H1 (cell line): Measurements from ENCODE around the gene HES5. TPM values are rescaled to one million over a fixed set of nuclear protein-coding genes. Genes with fewer than 3 reads are reported as not detected.

Source experiments
- BRCA1 ChIP-seq: IDR thresholded peaks from 2 replicates; pipeline ENCODE4 v1.6.1; 2012; ENCODE audit warnings: low read depth, low read length, improper control_type of control experiment
- CHD1 ChIP-seq: IDR thresholded peaks from 2 replicates; pipeline ENCODE4 v1.6.1; 2012; ENCODE audit warnings: low read depth, low read length, improper control_type of control experiment
- CREB1 ChIP-seq: IDR thresholded peaks from 2 replicates; pipeline ENCODE4 v1.6.1; 2012; ENCODE audit warnings: inconsistent platforms
- HDAC6 ChIP-seq: IDR thresholded peaks from one replicate; pipeline ENCODE4 v1.7.1; 2012; ENCODE audit warnings: low read depth, mild to moderate bottlenecking, inconsistent platforms, low read length, moderate library complexity
- MAFK ChIP-seq: IDR thresholded peaks from 2 replicates; pipeline ENCODE4 v1.6.1; 2012; ENCODE audit warnings: low read depth, mild to moderate bottlenecking, improper control_type of control experiment, low read length
- SP2 ChIP-seq: IDR thresholded peaks from 2 replicates; pipeline ENCODE4 v1.6.1; 2012; ENCODE audit warnings: mild to moderate bottlenecking, low read length, inconsistent platforms
- SP4 ChIP-seq: IDR thresholded peaks from 2 replicates; pipeline ENCODE4 v1.6.1; 2012; ENCODE audit warnings: low read length, inconsistent platforms
- polyA plus RNA-seq, 7 experiments: library from polyadenylated mRNA; depleted of rRNA in 3 of 7; stranded (reverse) in 5 of 7; unstranded in 2 of 7; fragments of >200 nt in 5 of 7; fragments of 200-250 nt in 2 of 7; gene quantifications; 1 replicate in 5 of 7; 2 replicates in 1 of 7; 4 replicates in 1 of 7; pipeline versions ENCODE4 v1.2.1 to v1.2.3, GENCODE V29; 2011 to 2013; ENCODE audit warnings: missing spikeins in 2 of 7, mixed read lengths in 2 of 7
- total RNA-seq: library from RNA; stranded (reverse); fragmentation: NEBNext Ultra II Directional; extraction: Animal tissue kit (Norgen Biotek cat#: 25700); gene quantifications from 2 replicates; pipeline ENCODE4 v1.2.1, GENCODE V29; 2021
- TF ChIP-seq, protein P1 (sequence below): fragments of 300-600 bp; sonication (generic); IDR thresholded peaks from 2 replicates; pipeline ENCODE4 v1.7.1; 2012; ENCODE audit warnings: low read length, moderate library complexity, mild to moderate bottlenecking, inconsistent platforms; ENCODE audit not compliant: insufficient replicate concordance
- TF ChIP-seq, protein P2 (sequence below): IDR thresholded peaks from 2 replicates; pipeline ENCODE4 v1.6.1; 2012; ENCODE audit warnings: low read length, inconsistent platforms

The HES5 gene
- total and polyA plus RNA-seq, 2 of the 8 experiments (the other 6 are each of a cell fraction or from before 2014, with no cell fraction given), result 0.22 TPM; not detected in 1

DNA sequence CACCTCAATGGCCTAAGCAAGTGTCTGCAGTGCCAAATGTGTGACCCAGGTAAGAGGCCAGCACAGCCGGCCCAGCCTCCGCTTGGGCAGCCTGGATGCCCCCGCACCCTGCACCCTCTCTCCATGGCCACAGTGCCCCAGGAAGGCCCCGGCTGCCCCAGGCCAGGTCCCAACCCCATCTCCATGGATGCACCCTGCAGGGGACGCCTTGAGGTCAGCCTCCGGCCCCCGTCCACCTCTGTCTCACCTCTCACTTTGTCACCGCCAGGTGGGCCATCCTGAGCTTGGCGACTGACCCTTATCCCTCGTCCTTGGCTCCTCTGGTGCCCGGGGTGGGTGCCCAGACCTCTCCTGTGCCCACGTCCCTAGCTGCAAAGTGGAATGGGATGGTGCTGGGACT lies 28.4 kb upstream of the HES5 start (continued):
- TF ChIP-seq, protein P1, sequence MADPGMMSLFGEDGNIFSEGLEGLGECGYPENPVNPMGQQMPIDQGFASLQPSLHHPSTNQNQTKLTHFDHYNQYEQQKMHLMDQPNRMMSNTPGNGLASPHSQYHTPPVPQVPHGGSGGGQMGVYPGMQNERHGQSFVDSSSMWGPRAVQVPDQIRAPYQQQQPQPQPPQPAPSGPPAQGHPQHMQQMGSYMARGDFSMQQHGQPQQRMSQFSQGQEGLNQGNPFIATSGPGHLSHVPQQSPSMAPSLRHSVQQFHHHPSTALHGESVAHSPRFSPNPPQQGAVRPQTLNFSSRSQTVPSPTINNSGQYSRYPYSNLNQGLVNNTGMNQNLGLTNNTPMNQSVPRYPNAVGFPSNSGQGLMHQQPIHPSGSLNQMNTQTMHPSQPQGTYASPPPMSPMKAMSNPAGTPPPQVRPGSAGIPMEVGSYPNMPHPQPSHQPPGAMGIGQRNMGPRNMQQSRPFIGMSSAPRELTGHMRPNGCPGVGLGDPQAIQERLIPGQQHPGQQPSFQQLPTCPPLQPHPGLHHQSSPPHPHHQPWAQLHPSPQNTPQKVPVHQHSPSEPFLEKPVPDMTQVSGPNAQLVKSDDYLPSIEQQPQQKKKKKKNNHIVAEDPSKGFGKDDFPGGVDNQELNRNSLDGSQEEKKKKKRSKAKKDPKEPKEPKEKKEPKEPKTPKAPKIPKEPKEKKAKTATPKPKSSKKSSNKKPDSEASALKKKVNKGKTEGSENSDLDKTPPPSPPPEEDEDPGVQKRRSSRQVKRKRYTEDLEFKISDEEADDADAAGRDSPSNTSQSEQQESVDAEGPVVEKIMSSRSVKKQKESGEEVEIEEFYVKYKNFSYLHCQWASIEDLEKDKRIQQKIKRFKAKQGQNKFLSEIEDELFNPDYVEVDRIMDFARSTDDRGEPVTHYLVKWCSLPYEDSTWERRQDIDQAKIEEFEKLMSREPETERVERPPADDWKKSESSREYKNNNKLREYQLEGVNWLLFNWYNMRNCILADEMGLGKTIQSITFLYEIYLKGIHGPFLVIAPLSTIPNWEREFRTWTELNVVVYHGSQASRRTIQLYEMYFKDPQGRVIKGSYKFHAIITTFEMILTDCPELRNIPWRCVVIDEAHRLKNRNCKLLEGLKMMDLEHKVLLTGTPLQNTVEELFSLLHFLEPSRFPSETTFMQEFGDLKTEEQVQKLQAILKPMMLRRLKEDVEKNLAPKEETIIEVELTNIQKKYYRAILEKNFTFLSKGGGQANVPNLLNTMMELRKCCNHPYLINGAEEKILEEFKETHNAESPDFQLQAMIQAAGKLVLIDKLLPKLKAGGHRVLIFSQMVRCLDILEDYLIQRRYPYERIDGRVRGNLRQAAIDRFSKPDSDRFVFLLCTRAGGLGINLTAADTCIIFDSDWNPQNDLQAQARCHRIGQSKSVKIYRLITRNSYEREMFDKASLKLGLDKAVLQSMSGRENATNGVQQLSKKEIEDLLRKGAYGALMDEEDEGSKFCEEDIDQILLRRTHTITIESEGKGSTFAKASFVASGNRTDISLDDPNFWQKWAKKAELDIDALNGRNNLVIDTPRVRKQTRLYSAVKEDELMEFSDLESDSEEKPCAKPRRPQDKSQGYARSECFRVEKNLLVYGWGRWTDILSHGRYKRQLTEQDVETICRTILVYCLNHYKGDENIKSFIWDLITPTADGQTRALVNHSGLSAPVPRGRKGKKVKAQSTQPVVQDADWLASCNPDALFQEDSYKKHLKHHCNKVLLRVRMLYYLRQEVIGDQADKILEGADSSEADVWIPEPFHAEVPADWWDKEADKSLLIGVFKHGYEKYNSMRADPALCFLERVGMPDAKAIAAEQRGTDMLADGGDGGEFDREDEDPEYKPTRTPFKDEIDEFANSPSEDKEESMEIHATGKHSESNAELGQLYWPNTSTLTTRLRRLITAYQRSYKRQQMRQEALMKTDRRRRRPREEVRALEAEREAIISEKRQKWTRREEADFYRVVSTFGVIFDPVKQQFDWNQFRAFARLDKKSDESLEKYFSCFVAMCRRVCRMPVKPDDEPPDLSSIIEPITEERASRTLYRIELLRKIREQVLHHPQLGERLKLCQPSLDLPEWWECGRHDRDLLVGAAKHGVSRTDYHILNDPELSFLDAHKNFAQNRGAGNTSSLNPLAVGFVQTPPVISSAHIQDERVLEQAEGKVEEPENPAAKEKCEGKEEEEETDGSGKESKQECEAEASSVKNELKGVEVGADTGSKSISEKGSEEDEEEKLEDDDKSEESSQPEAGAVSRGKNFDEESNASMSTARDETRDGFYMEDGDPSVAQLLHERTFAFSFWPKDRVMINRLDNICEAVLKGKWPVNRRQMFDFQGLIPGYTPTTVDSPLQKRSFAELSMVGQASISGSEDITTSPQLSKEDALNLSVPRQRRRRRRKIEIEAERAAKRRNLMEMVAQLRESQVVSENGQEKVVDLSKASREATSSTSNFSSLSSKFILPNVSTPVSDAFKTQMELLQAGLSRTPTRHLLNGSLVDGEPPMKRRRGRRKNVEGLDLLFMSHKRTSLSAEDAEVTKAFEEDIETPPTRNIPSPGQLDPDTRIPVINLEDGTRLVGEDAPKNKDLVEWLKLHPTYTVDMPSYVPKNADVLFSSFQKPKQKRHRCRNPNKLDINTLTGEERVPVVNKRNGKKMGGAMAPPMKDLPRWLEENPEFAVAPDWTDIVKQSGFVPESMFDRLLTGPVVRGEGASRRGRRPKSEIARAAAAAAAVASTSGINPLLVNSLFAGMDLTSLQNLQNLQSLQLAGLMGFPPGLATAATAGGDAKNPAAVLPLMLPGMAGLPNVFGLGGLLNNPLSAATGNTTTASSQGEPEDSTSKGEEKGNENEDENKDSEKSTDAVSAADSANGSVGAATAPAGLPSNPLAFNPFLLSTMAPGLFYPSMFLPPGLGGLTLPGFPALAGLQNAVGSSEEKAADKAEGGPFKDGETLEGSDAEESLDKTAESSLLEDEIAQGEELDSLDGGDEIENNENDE, result no peak
- no peak for TF ChIP-seq HDAC6
- no peak for TF ChIP-seq MAFK
- TF ChIP-seq, protein P2, sequence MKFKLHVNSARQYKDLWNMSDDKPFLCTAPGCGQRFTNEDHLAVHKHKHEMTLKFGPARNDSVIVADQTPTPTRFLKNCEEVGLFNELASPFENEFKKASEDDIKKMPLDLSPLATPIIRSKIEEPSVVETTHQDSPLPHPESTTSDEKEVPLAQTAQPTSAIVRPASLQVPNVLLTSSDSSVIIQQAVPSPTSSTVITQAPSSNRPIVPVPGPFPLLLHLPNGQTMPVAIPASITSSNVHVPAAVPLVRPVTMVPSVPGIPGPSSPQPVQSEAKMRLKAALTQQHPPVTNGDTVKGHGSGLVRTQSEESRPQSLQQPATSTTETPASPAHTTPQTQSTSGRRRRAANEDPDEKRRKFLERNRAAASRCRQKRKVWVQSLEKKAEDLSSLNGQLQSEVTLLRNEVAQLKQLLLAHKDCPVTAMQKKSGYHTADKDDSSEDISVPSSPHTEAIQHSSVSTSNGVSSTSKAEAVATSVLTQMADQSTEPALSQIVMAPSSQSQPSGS, result no peak
- no peak for TF ChIP-seq SP4
- TF ChIP-seq CHD1, result no peak
- TF ChIP-seq BRCA1, result no peak
- no peak for TF ChIP-seq CREB1
- no peak for TF ChIP-seq SP2
